GM19035 (cell line): ENCODE data around the gene USH1C.

Experiments used
- ATAC-seq: cut with Tn5 transposase; IDR thresholded peaks from one replicate; pipeline ENCODE4 v1.9.1; 2021; ENCODE audit not compliant: unreplicated experiment

The USH1C gene

DNA sequence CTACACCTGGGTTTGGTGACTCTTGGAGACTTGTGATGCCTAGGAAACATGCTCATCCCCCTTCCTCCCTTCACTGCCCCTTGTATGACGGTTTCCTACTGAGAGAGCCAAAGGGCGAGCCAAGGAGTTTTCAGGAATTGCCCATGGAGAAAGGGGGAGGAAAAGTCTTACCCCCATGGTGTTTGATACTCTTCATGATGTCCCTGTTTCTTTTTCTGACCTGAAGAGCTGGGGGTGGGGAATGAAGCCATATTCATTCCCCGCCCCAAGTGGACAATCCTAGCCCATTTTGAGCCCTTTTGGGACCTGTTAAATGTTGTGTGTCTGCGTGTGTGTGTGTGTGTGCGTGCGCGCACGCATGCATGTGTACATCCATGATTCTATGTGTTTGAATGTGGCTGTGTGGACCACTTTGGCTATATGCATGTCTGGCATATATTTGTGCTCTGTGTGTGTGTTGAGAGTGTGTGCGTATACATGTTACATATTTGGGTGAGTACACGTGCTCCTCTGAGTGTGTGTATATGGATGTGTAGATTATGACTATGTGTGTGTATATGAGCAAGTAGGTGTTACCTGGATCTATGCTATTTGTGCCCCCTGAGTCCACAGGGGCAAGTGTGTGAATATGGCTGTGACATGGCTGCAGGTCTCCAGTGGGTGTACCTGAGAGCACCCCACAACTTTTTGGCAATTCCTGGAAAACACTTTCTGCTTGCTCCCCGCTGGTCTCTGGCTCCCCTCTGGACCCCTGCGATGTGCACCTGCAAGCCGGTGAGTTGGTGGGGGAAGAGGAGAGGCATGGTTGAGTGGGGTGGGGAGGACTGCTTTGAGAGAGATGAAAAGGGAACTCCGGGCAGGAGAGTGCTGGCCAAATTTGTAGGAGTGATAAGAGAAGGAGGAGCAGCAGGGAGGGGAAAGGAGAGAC lies 27.5 kb upstream of the USH1C start:
- no peak for ATAC-seq

DNA sequence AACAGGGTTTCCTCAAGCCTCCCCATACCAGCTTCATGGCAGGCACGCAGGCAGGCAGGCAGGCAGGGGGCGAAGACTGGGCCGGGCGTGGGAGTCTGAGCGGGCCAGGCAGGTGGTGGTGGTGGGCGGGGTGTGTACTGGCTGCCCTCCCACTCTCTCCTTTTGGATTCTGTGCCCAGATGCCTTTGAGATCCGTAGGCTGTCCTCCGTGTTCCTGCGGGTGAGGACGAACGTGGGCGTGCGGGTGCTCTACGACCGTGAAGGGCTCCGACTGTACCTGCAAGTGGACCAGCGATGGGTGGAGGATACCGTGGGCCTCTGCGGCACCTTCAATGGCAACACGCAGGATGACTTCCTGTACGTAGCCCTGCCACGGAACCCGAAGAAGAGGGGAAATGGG lies 25.8 kb upstream of the USH1C start:
- no peak for ATAC-seq

DNA sequence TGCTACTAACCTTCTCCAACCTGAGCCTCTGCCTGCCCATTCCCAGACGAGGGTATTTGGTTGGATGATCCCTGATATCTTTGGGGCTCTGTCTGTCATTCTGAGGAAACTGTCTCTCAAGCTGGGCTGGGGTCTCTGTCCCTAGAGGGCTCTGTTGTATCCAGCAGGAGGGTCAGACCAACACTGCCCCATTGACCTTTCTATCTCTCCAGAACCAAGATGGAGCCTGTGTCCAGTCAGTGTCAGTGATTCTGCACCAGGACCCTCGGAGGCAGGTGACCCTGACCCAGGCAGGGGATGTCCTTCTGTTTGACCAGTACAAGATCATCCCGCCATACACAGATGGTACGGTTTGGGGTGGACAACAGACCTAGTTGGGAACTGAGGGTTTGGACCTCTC lies 24.7 kb upstream of the USH1C start:
- ATAC-seq: no peak

DNA sequence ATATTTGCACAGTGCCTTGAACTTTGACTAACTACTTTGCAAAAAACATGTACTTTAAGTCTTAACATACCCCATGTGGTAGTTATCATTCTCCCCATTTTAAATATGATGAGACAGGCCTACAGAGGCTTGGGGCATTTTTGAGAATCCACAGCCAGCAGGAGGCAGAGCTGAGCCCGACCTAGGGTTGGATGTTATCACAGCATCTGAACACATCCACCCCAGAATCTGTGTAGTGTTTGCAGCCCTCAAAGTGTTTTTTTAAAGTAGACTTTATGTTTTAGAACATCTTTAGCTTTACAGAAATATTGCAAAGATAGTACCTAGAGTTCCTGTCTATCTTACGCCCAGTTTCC lies 20.4 kb upstream of the USH1C start:
- ATAC-seq: no peak

DNA sequence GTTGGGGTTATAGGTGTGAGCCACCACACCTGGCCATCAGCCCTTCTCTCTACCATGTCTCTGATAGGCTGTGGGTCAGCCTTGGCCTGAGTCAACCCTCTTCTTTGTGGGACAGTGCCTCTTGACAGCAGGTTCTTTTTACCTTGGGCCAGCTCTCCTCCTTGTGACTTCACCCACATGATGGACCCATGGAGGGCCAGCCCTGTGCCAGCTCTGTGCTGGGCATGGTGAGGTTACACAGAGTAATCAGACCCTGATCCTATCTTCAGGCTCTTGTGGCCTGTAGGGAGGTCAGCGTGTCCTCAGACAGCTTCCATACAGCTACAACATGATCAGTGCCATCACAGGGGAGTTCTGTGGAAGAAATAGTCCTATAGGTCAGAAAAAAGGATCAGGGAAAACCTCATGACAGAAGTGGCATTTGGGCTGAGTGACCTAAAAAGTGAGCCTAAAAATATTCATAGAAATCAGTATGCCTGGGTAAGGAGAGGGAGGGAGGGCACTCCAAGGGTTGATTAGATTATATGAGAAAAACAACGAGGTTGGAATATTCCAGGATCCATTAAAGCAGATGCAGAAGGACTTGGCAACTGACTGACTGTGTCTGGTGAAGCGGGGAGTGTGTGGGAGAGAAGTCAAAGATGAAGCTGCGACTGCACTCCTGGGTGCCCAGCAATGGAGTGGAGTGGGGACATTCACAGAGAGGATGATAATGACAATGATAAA lies 19.9 kb upstream of the USH1C start:
- ATAC-seq: no peak

DNA sequence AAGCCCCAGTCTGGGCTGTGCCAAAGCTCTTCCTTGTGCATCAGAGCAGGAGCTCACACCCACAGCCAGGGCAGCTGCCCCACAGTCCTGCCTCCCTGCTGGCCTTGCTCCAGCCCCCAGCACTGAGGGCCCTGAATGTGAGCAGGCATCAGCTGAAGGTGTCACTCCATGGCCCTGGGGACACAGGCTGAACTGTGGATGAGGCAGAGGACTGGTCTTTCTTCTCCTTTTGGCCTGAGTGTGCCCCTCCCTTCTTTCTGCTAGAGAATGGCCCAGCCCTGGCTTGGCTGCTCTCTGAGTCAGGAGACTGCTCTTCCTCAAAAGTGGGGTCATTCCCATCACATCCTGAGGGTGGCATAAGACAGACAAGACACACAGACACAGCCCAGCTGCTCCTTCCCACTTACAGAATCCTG lies 19.0 kb upstream of the USH1C start:
- ATAC-seq: no peak

DNA sequence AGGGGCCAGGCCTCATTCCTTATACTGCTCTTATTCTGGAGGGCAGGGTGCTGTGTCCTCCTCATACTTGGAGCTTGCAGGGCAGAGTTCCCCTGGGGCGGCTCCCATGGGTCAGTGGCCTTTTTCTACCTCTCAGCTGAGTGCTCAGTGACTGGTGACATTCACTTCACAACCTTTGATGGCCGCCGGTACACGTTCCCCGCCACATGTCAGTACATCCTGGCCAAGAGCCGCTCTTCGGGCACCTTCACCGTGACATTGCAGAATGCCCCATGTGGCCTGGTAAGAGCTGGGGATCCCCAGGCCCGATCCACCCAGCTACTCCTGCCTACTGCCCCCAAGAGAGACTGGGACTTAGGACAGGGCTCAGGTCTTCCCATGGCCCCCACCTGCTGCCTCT lies 17.3 kb upstream of the USH1C start:
- ATAC-seq: no peak

DNA sequence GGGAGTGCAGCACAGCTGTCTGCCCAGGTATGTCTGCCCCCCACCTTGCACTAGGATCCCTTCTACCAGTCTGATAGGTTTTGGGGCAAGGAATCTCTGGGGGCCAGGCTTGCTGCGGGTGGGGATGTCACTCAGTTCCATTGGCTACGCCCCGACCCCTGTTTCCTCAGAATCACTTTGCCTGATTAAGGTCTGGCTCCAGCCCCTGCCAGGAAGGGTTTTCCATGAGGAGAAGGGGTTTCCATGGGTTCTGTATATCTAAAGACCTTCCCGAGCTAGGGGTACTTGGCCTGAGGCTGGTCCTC lies 16.8 kb upstream of the USH1C start:
- no peak for ATAC-seq

DNA sequence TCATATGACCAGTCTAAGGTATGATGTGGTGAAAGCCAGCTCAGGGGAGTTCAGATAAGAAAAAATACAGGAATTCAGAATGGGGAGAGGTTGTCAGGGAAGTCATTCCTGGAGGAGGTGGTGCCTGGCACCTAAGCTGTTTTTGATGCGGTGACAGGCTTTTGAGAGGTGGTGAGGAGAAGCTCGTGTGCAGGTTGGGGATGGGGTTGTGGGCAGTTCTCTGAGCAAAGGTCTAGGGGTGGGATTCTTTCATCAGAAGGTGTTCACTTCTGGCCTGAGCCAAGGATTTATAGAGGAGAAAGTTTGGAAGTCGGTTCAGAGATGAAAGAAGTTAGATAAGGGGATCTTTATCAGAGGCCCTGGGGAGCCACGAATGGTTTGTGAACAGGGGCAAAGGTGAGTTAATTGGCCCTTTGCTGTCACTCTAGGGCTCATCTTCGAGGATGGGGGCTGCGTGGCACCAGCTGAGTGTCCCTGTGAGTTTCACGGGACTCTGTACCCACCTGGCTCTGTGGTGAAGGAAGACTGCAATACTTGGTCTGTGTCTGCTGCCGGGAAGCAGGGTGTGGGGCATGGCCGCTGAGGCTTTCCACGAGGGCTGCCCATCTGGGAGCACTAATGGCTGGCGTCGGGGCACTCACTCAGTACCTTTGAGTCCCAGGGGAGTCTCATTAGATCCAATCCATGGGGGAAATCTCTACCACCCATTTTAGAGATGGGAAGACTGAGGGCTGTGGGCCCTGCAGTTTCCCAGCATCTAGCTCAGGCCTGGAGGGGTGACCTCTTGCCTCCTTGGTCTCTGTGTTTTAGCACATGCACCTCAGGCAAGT lies 16.3 kb upstream of the USH1C start:
- no peak for ATAC-seq

DNA sequence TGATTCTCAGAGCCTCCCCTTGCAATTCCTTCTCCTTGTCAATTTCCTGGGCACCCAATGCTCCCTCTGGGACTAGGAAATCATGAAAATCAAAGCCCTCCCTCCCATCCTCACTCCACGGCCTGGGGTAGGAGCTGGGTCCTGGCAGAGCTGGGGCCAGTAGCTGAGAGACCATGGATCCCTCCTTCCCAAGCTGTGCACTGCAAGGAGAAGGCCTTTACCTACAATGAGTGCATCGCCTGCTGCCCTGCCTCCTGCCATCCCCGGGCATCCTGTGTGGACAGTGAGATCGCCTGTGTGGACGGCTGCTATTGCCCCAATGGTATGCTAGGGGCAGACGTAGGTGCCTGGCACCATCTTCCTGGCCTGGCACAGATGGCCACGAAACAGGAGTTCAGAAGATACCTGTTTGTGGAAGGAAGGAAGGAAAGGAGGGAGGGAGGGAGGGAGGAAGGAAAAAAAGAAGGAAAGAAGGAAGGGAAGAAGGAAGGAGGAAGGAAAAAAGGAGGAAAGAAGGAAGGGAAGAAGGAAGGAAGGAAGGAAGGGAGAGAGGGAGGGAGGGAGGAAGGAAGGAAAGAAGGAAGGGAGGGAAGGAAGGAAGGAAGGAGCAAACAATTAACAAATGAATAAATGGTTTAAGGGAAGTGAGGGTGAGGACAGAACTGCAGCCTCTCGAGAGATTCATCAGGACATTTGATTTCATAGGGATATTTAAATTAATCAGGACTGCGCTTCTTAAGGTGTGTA lies 15.3 kb upstream of the USH1C start:
- ATAC-seq: no peak

DNA sequence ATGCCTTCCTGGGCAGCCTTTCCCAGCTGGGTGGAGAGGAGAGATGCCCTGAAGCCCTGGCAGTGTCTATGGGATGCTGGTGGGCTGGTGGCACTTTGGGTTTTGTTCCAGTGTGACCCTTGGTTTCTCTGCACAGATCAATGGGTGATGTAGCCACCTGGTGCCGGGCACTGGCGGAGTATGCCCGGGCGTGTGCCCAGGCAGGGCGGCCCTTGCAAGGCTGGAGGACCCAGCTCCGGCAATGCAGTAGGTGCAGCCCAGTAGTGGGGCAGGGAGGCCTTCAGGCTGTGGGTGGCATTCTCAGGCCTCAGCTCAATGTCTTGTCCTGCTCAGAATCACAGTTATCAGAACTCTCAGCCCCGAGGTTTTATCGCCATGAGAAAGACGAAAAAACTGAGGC lies 14.7 kb upstream of the USH1C start:
- ATAC-seq: no peak

DNA sequence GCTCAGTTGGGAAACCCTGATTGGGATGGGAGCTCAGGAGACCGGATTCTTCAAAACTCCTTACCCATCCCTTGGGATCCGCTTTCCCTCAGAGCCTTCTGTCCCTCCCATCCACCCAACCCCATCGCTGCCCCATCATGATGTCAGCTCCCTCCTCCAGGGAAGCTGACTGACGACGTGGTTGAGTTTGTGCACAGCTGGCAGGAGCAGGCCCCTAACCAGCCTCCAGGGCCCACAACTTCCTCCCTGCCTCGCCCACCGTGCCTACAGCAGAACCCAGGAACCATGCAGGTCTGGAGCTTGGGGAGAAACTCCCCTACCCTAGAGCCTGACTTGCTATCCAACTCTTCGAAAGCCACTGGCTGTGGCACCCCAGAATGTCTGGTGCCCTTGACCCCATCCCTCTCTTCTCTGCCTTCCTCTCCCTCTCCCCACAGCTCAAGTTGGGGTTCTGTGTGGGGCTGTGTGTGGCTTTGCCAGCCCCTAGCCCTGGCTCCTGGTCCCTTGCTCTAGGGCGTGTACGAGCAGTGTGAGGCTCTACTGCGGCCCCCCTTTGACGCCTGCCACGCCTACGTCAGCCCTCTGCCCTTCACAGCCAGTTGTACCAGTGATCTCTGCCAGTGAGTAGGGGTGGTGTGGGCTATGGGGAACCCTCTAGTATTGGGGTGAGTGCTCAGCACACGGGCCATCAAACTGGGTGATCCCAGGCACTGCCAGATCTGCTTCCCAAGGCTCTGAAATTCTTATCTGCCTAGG lies 14.0 kb upstream of the USH1C start:
- no peak for ATAC-seq

DNA sequence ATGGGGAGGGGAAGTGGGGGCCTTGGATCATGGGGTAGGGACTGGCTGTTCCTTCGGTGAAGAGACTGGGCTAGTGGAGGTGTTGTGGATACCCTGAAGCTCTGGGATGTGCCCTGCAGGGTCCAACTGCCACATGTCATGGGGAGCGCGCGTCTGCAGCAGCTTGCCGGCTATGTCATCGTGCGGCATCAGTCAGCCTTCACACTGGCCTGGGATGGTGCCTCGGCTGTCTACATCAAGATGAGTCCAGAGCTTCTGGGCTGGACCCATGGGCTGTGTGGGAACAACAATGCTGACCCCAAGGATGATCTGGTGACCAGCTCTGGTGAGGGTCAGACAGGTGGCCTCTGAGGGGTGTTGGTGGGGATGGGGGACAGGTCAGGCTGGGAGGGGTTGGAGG lies 12.8 kb upstream of the USH1C start:
- no peak for ATAC-seq

DNA sequence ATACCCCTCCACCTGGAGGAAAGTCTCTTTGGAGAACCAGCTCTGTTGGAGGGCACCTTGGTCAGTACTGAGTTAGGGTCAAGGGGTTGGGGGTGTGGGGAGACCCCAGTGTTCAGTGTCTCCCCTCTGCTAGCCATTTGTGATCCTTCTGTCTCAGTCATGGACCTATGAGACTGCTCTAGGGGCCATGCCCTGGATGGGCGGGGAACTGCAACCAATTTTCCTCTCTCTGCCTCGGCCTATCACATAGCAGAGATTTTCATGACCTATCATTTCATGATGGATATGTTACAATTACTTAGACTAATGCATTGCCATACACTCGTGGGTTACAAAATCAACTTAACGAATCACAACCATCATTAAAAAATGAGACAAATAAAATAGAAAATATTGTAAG lies 10.3 kb upstream of the USH1C start:
- no peak for ATAC-seq

DNA sequence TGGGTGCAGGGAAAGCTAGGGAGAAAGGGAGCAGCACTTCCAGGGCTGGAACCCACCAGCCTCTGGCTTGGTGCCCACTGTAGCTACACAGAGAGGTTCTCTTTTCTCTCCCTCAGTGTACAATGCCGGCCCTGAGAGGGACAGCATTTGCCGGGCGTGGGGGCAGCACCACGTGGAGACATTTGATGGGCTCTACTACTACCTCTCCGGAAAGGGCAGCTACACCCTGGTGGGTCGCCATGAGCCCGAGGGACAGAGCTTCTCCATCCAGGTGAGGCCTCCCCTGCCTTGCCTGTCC lies 9.0 kb upstream of the USH1C start:
- no peak for ATAC-seq

DNA sequence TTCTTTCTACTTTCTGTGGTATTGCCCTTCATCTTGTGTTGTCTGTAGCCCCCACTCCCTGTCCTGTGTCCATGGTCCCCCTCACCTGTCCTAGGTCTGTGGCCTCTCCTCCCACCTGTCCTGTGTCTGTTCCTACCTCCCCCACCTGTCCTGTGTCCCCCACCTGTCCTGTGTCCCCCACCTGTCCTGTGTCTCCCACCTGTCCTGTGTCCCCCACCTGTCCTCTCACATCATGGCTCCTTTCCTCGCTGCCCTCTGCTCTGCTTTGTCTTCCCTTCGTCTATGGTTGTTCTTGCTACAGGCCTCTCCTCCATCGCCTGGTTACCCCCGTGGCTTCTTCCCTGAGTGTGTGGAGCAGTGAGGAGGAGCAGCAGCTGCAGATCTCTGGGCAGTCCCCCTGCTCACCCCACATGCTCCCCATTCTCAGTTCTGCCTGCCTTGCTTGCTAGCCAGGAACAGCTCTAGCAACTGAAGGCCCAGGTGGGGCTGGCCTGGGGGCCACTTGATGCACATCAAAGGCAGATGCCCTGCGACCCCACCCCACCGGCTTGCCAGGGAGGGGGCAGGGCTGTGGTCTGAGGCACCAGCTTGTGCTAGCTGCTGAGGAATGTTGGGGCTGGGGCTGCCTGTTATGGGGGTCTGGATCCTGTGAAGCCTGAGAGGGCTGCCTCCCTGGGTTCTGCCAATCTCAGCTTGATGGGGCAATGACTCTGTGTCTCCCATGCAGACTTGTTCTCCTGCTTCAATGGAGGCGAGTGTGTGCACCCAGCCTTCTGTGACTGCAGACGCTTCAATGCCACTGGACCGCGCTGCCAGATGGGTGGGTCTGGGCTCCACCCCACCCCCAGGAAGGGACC lies 8.4 kb upstream of the USH1C start:
- no peak for ATAC-seq

DNA sequence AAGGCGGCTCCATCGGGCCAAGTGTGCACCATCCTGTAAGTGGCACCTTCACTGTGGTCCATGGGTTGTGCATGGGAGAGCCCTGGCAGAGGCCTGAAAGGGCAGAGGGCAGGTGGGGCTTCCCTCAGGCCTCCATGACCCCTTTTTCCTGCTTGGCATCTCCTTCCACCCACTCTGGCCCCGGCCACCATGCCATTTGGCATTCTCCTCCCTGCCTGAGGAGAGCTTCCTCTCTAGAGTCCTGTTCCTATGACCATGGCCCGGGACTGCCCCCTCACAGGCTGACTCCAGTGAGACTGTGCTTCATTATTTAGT lies 7.8 kb upstream of the USH1C start:
- ATAC-seq: no peak

DNA sequence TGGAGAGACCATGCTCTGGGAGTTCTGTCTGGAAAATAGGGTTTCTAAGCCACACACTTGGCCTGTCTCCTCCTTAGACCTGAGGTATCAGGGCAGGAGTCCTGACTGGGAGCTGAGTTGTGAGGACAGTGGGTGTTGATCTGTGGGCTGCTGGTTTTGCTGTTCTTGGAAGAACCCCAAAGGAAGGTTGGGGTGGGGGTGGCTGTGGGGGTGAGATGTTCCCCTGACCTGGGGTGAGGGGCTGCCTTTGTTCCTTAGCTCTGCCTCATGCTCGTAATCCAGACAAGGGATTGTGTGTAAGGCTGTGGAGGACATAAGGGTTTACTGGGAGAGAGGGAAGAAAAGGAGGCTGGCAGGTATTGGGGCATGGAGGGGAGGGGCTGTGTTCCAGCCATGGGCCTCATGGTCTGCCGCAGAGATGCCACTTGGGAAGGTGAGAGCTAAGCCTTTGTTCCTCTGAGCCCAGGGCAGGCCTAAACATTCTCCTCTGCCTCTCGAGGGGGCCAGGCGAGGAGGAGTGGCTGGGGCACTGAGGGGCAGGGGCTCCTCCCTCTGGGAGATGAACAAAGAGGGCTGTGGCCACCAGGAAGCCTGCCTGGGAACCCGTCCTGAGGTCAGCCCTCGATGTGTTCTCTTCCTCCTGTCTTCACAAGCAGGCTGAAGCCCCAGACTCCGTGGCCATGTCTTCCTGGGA lies 7.3 kb upstream of the USH1C start:
- ATAC-seq: no peak
